IMR-90 (cell line): ENCODE results near the gene TMUB1. TPM values are rescaled to one million over a fixed set of nuclear protein-coding genes. Genes with fewer than 3 reads are reported as not detected.

ENCODE experiments used
- ATAC-seq: fragments of 200-7000 bp; cut with Tn5 transposase; 2 replicates; pipeline ENCODE4 v1.9.1; 2020; ENCODE audit warnings: low read depth, mild to moderate bottlenecking, moderate library complexity
- BruUV-seq: library from RNA; stranded (reverse); fragments of 400-500 nt; replicated peaks from 2 replicates; lab custom pipeline; 2021; lab: Mats Ljungman, UMichigan
- CTCF ChIA-PET: fragments of 300-600 bp; formaldehyde crosslinking; extraction: SDS; loops from one replicate; lab custom pipeline; 2021; ENCODE audit warnings: antibody characterized with exemption; lab: Yijun Ruan, JAX
- POLR2A ChIA-PET: fragments of 300-600 bp; sonication (Branson Sonifier 250); formaldehyde crosslinking; loops from one replicate; lab custom pipeline; 2022; ENCODE audit warnings: antibody characterized with exemption; ENCODE audit not compliant: unreplicated experiment; lab: Charles Lee
- DNase-seq: peaks from one replicate; pipeline ENCODE4 v3.0.0; 2013
- H2AFZ ChIP-seq: replicated peaks from 2 replicates; pipeline ENCODE3; 2013; ENCODE audit warnings: low read length, mild to moderate bottlenecking; ENCODE audit not compliant: poor library complexity
- H2AK5ac ChIP-seq: 2 replicates; pipeline ENCODE4 v1.6.1; 2013; ENCODE audit warnings: low read depth, low read length, inconsistent platforms
- H2AK9ac ChIP-seq: replicated peaks from 2 replicates; pipeline ENCODE3; 2013; ENCODE audit warnings: mild to moderate bottlenecking, low read depth, low read length, moderate library complexity; ENCODE audit not compliant: poor library complexity
- H2BK120ac ChIP-seq: 2 replicates; pipeline ENCODE4 v1.6.1; 2013; ENCODE audit warnings: low read depth, low read length, inconsistent platforms
- H2BK15ac ChIP-seq: 3 replicates; pipeline ENCODE4 v1.6.1; 2013; ENCODE audit warnings: low read depth, low read length, inconsistent platforms
- H2BK20ac ChIP-seq: 2 replicates; pipeline ENCODE4 v1.6.1; 2013; ENCODE audit warnings: low read depth, mild to moderate bottlenecking, inconsistent platforms, low read length, moderate library complexity
- H2BK5ac ChIP-seq: 2 replicates; pipeline ENCODE4 v1.6.1; 2013; ENCODE audit warnings: mild to moderate bottlenecking, low read depth, low read length, inconsistent platforms; ENCODE audit not compliant: poor library complexity, severe bottlenecking
- H3K14ac ChIP-seq: replicated peaks from 2 replicates; pipeline ENCODE4 v1.6.1; 2013; ENCODE audit warnings: low read depth, low read length, inconsistent platforms
- H3K18ac ChIP-seq: 2 replicates; pipeline ENCODE4 v1.6.1; 2013; ENCODE audit warnings: low read depth, low read length, control low read depth
- H3K23ac ChIP-seq: 2 replicates; pipeline ENCODE4 v1.6.1; 2013; ENCODE audit warnings: low read depth, low read length, inconsistent platforms
- H3K27ac ChIP-seq: 2 replicates; pipeline ENCODE4 v1.5.1; 2013; ENCODE audit warnings: mild to moderate bottlenecking, control low read depth, low read length; ENCODE audit not compliant: insufficient read depth
- H3K27me3 ChIP-seq: 2 replicates; pipeline ENCODE4 v1.6.1; 2013; ENCODE audit warnings: low read length; ENCODE audit not compliant: control insufficient read depth, insufficient read depth
- H3K36me3 ChIP-seq: 2 replicates; pipeline ENCODE4 v1.6.1; 2013; ENCODE audit warnings: low read length, mixed read lengths; ENCODE audit not compliant: control insufficient read depth, insufficient read depth
- H3K4ac ChIP-seq: 2 replicates; pipeline ENCODE4 v1.6.1; 2013; ENCODE audit warnings: low read depth, low read length, inconsistent platforms
- H3K4me1 ChIP-seq: 2 replicates; pipeline ENCODE4 v1.6.1; 2013; ENCODE audit warnings: low read length, mixed read lengths; ENCODE audit not compliant: control insufficient read depth, insufficient read depth
- H3K4me2 ChIP-seq: 2 replicates; pipeline ENCODE4 v1.6.1; 2013; ENCODE audit warnings: low read depth, mild to moderate bottlenecking, control low read depth, low read length, moderate library complexity
- H3K4me3 ChIP-seq: 2 replicates; pipeline ENCODE4 v1.5.1; 2013; ENCODE audit warnings: low read depth, mild to moderate bottlenecking, control low read depth, low read length, moderate library complexity; ENCODE audit not compliant: insufficient read depth
- H3K56ac ChIP-seq: 2 replicates; pipeline ENCODE4 v1.6.1; 2013; ENCODE audit warnings: low read length, inconsistent platforms; ENCODE audit not compliant: insufficient read depth; ENCODE audit errors: extremely low read depth
- H3K79me1 ChIP-seq, 2 experiments: 2 replicates each; pipeline ENCODE4 v1.6.1; 2013; ENCODE audit warnings: low read length in 2 of 2, inconsistent platforms in 1 of 2, low read depth in 1 of 2
- H3K9ac ChIP-seq: 2 replicates; pipeline ENCODE4 v1.6.1; 2013; ENCODE audit warnings: low read depth, low read length, control low read depth
- H3K9me1 ChIP-seq: 2 replicates; pipeline ENCODE4 v1.6.1; 2013; ENCODE audit warnings: low read length, inconsistent platforms; ENCODE audit not compliant: insufficient read depth
- H3K9me3 ChIP-seq: 2 replicates; pipeline ENCODE4 v1.6.1; 2013; ENCODE audit warnings: low read length; ENCODE audit not compliant: control insufficient read depth, insufficient read depth
- H4K20me1 ChIP-seq: 2 replicates; pipeline ENCODE4 v1.6.1; 2013; ENCODE audit warnings: low read length, inconsistent platforms; ENCODE audit not compliant: insufficient read depth
- H4K5ac ChIP-seq: 2 replicates; pipeline ENCODE4 v1.6.1; 2013; ENCODE audit warnings: mild to moderate bottlenecking, low read depth, low read length, control low read depth
- H4K8ac ChIP-seq, 2 experiments: 2 replicates each; pipeline ENCODE4 v1.6.1; 2013; ENCODE audit warnings: low read depth in 2 of 2, low read length in 2 of 2, control low read depth in 1 of 2, inconsistent platforms in 1 of 2
- H4K91ac ChIP-seq: 2 replicates; pipeline ENCODE4 v1.6.1; 2013; ENCODE audit warnings: low read depth, low read length, inconsistent platforms; ENCODE audit not compliant: insufficient read depth
- BHLHE40 ChIP-seq: fragments of 150-350 bp; IDR thresholded peaks from 2 replicates; pipeline ENCODE4 v1.6.1; 2016; ENCODE audit warnings: mild to moderate bottlenecking, low read depth, low read length
- POLR2A ChIP-seq: IDR thresholded peaks from 2 replicates; pipeline ENCODE4 v1.6.1; 2012; ENCODE audit warnings: mild to moderate bottlenecking, low read depth, low read length
- SMC3 ChIP-seq: fragments of 150-350 bp; IDR thresholded peaks from 2 replicates; pipeline ENCODE4 v1.6.1; 2016; ENCODE audit warnings: low read depth, mild to moderate bottlenecking, antibody characterized with exemption, low read length, moderate library complexity
- WGBS, 2 experiments: methylation state at CpG; one replicate each; pipeline versions ENCODE4 v1.1.5 to v1.1.7; 2013; ENCODE audit warnings: missing lambda C conversion rate in 2 of 2; ENCODE audit not compliant: insufficient read length in 1 of 2; ENCODE audit errors: extremely low coverage in 2 of 2; 5-methylcytosine and 5-hydroxymethylcytosine counted together
- dilution Hi-C: fragments of 300-500 bp; cut with HindIII; formaldehyde crosslinking; loops from one replicate; pipeline ENCODE4 v1.14.3; 2018; ENCODE audit warnings: low sequenced_read_pairs; ENCODE audit not compliant: unreplicated experiment
- in situ Hi-C: fragments of 300-500 bp; cut with MboI; formaldehyde crosslinking; loops from 3 replicates; pipeline ENCODE4 v1.14.3; 2019; ENCODE audit warnings: low sequenced_read_pairs, inconsistent platforms, mixed read lengths
- intact Hi-C: fragments of 100-400 bp; cut with micrococcal nuclease; formaldehyde crosslinking; loops from 2 replicates; pipeline ENCODE4 v1.10.0; 2022
- polyA plus RNA-seq, 3 experiments: library from polyadenylated mRNA; depleted of rRNA; stranded (reverse); fragments of >200 nt; gene quantifications; 2 replicates each; pipeline ENCODE4 v1.2.3, GENCODE V29; 2012; ENCODE audit warnings: low replicate concordance in 1 of 3
- total RNA-seq: library from RNA; depleted of rRNA; stranded (reverse); fragments of >200 nt; gene quantifications from 2 replicates; pipeline ENCODE4 v1.2.3, GENCODE V29; 2012

Gene TMUB1
- total and polyA plus RNA-seq, 2 of the 4 experiments (the other 2 are of a cell fraction): 6.8 to 29.8 TPM

DNA sequence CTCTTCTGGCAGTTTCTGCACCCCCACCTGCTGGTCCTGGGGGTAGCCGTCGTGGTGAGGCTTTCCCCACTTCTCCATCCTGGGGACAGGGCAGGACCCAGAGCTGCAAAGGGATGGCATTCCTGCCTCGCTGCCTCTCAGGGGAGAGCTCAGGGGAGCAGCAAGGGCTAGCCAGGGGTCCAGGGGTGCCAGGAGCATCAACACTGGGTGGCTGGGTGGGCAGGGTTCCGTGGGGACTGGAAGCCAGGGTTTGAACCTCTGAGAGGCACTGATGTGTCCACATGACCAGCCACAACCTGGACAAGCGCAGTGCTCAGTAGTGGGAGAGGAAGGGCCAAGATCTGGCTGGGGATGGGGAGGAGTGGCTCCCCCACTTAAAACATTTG is 49.4 kb downstream of the TMUB1 start:
- dilution Hi-C loops (no loop called here), in situ Hi-C loops (no loop called here), intact Hi-C loops (no loop called here)
- no peak overlapping the region for H3K27ac ChIP-seq
- H3K9me3 ChIP-seq: no peaks in the 10 kb centered on the region
- no peak overlapping the region for H2AK5ac ChIP-seq
- H3K4me3 ChIP-seq: no peak overlapping the region
- no peak overlapping the region for H3K56ac ChIP-seq
- peaks cover under 1% of the 10 kb centered on the region; the same call in 1 of the 2 replicates for H4K20me1 ChIP-seq
- no CpG with 5 or more reads among the region's 5 CpGs for WGBS, 2 experiments
- ChIA-PET POLR2A (no interaction called here), CTCF (interaction anchor here (0.5 kb wide), 1 partner anchor 22 kb away, joined by 3 read pairs; no protein-coding TSS in a partner anchor)
- H4K8ac ChIP-seq: no peak overlapping the region
- H3K79me1 ChIP-seq: peaks cover 10 to 28% of the 10 kb centered on the region in 2 experiments; a peak in 3 of 4 replicates
- BruUV-seq: no TSS peak
- TF ChIP-seq SMC3 (no peak), POLR2A (no peak), BHLHE40 (no peak)
- no peak overlapping the region for H4K91ac ChIP-seq
- H2BK5ac ChIP-seq: no peak overlapping the region
- H2AFZ ChIP-seq: no peak overlapping the region
- peak overlapping the region; percentile 42 for H2AK9ac ChIP-seq
- no peak overlapping the region for H2BK20ac ChIP-seq
- no peak overlapping the region for H3K23ac ChIP-seq
- H3K14ac ChIP-seq: no peak overlapping the region
- peaks cover 7% of the 10 kb centered on the region for H3K9me1 ChIP-seq
- H3K18ac ChIP-seq: no peak overlapping the region
- no peak overlapping the region for H3K4ac ChIP-seq
- DNase-seq (no peak), ATAC-seq (no peak)
- no peak overlapping the region for H2BK120ac ChIP-seq
- no peak overlapping the region for H2BK15ac ChIP-seq
- no peak overlapping the region for H3K4me2 ChIP-seq
- H3K9ac ChIP-seq: no peak overlapping the region
- H3K36me3 ChIP-seq: peaks cover 30% of the 10 kb centered on the region
- H4K5ac ChIP-seq: no peak overlapping the region
- no peaks in the 10 kb centered on the region for H3K27me3 ChIP-seq
- H3K4me1 ChIP-seq: peaks cover 8% of the 10 kb centered on the region
